AG04449 (cell line): ENCODE measurements around the gene MED22.
"Not testable (repeated sequence)": the region's sequence is repeated elsewhere in the genome, so short reads cannot be mapped to it uniquely, and the experiment has no call there.

Source experiments
- CTCF ChIA-PET: fragments of 350-600 bp; formaldehyde crosslinking; extraction: SDS; loops from one replicate; lab custom pipeline; 2021; ENCODE audit warnings: antibody characterized with exemption; lab: Yijun Ruan, JAX
- POLR2A ChIA-PET: fragments of 400-600, 350-600 bp; formaldehyde crosslinking; extraction: SDS; loops from one replicate; lab custom pipeline; 2020; ENCODE audit warnings: antibody characterized with exemption, inconsistent platforms; lab: Yijun Ruan, JAX
- DNase-seq: peaks from one replicate; pipeline ENCODE4 v3.0.0-alpha.2; 2010; ENCODE audit warnings: low read depth, low spot score
- H3K4me3 ChIP-seq: 2 replicates; pipeline ENCODE4 v1.5.1; 2011; ENCODE audit warnings: low read depth, mild to moderate bottlenecking, control low read depth, low read length
- CTCF ChIP-seq: IDR thresholded peaks from one replicate; pipeline ENCODE4 v1.5.1; 2011; ENCODE audit warnings: mild to moderate bottlenecking, moderate library complexity, low read length, control low read depth, inconsistent platforms; ENCODE audit not compliant: insufficient read depth; ENCODE audit errors: missing control alignments

MED22 gene

DNA sequence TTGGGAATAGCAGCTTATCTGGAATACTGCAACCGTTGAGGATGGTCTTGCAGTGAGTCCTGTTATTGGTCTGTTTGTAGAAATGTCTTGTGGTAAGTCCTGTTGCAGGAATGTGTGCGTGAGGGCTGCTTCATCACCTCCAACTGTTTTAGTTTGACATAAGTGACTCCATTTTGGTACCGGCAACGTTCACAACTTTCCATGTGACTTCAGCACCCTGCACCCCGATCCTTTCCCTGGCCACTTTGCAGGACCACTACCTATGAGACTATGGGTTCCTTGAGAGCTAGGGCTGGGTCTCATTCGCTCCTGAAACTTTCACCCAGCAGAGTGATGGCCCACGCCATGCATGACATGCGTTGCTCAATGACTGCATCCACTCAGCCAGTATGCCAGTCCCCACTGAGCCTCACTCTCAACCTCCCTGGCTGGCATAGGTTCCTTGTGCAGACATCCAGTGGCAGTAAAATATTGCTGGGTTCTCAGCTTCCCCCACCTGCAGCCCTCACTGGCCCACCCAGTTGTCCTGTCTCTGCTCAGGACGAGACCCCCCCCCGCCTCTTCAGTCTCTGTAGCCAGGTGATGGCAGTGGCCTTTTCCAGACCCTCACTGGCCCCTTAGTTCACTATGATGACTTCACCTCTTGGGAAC is 20.0 kb downstream of the MED22 start:
- H3K4me3 ChIP-seq: no peak overlapping the region
- POLR2A ChIA-PET: no interaction called here
- no peak for DNase-seq
- TF ChIP-seq CTCF: no peak
- CTCF ChIA-PET: interaction anchor here (4.3 kb wide), 2 partner anchors 140 to 146 kb away, joined by 37 to 62 read pairs; no protein-coding TSS in a partner anchor

- CTCF ChIA-PET: interaction anchor here (4.3 kb wide), 1 partner anchor 140 kb away, joined by 62 read pairs; no protein-coding TSS in a partner anchor
- DNase-seq, H3K4me3 ChIP-seq, POLR2A ChIA-PET: not testable (repeated sequence)
Measured at GRCh38 chr9:133327021-133327420, 20.9 kb downstream of the MED22 start.

DNA sequence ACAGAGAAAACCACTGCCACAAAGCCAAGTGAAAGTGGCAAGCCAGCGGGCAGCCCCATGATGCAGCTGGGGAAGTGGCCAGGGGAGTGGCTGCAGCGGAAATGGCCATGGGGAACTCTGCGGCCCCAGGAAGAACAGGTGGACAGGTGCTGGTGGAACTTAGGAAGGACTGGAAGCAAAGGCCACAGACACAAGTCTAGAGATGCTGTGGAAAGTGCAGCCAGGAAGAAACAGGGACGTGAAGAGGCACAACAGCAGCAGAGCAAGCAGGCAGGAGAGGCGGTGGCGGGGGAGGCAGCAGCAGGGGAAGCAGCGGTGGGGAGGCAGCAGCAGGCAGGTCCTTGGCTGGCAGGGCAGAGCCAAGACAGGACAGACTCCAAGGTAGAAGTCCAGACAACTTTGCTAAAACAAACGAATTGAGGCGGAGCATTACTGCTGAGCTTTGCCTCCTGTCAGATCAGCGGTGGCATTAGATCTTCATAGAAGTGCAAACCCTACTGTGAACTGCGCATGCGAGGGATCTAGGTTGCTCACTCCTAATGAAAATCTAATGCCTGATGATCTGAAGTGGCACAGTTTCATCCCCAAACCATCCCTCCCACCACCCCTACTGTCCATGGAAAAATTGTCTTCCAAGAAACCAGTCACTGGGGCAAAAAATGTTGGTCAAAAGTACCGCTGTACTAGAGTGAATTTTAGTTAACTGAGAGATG is 23.8 kb downstream of the MED22 start:
- ChIA-PET CTCF (no interaction called here), POLR2A (no interaction called here)
- no peak for DNase-seq
- no peak overlapping the region for H3K4me3 ChIP-seq
- TF ChIP-seq CTCF: no peak

DNA sequence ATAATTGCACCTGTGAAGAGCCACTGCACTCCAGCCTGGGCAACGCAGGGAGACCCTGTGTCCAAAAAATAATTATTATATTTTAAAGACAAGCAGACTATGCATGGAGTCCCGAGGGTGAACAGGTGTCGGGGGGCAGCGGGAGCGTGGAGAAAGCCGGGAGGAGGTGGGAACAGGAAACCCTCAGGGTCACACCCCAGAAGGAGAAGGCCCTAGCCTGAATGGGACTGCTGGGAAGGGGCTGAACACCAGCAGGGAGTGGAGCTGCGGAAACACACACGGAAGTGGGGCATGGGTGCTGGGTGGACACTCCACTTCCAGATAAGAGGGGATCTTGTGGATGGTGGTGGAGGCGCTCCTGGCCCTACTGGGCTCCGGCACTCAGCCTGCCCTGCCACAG is 24.7 kb downstream of the MED22 start:
- DNase-seq: no peak
- H3K4me3 ChIP-seq: no peak overlapping the region
- CTCF ChIA-PET: no interaction called here
- POLR2A ChIA-PET: no interaction called here
- no peak for TF ChIP-seq CTCF

DNA sequence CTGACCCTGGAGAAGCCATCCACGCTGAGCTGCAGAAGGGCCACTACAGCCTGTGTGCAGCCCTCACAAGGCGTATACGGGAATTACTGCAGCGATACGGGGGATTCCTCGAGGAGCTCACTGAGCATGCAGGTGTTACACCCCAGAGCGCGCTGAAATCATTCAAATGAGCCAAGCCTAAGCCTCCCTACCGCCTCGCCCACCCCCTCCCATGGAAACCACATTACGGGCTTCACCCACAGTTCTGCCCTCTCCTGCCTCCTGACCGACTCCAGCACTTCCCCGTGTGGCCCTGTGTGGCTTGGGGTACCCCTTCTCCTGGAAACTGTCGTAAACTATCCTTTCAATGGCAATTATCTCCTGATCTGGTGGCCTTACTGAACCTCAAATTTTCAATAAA is 25.2 kb downstream of the MED22 start:
- TF ChIP-seq CTCF: no peak
- CTCF ChIA-PET: no interaction called here
- no peak overlapping the region for H3K4me3 ChIP-seq
- POLR2A ChIA-PET: no interaction called here
- no peak for DNase-seq

- CTCF ChIA-PET: interaction anchor here (2.1 kb wide), 1 partner anchor 9 kb away, joined by 5 read pairs; no protein-coding TSS in a partner anchor
- POLR2A ChIA-PET: no interaction called here
- H3K4me3 ChIP-seq: no peak overlapping the region
- no peak for DNase-seq
- no peak for TF ChIP-seq CTCF
Measured at GRCh38 chr9:133321411-133321935, 26.5 kb downstream of the MED22 start.
